Prostate gland (tissue), 2 donors: ENCODE measurements around the gene MOG.

Experiments used
- POLR2AphosphoS5 ChIP-seq: sonication (generic); formaldehyde crosslinking; IDR thresholded peaks from one replicate; pipeline ENCODE4 v1.6.1; 2017; ENCODE audit warnings: antibody characterized with exemption
- TF ChIP-seq, protein P1 (sequence below), 4 experiments: fragments of 200-600 bp in 2 of 4; fragments of 450-650 bp in 2 of 4; sonication (generic) in 2 of 4; IDR thresholded peaks; 1 replicate in 3 of 4; 2 replicates in 1 of 4; pipeline ENCODE4 v1.5.1; 2016 to 2019; ENCODE audit warnings: antibody characterized with exemption in 4 of 4, mild to moderate bottlenecking in 2 of 4, moderate library complexity in 2 of 4

DNA sequence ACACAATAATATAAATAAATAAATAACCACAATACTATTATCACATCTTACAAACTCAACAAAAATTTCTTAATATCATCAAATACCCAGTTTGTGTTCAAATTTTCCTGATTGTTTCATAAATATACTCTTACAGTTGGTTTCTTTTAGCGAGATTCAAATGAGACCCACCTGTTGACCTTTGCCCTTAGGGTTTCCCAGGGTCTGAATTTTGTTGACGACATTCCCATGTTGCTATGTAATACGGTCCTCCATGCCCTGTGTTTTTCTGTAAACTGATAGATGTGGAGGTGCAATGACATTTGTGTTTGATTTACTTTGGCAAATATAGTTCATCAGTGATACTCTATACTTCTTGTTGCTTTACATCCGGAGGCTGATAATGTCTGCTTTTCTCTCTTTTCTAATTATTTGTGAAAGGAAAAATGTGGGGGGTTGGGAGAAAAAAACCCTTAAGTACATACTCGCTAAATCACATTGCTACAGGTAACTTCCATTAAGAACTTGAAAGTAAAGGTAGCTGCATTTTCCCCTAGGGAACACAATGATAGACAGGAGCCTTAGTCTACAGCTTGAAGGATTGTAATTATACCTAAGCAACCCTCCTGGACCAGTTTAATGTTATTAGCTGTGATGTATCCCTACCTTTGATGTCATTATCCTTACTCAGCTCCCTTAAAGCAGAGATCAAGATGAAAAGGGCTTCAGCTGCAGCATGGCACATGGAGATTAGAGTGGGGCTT lies 6.6 kb downstream of the MOG start:
- TF ChIP-seq, protein P1, sequence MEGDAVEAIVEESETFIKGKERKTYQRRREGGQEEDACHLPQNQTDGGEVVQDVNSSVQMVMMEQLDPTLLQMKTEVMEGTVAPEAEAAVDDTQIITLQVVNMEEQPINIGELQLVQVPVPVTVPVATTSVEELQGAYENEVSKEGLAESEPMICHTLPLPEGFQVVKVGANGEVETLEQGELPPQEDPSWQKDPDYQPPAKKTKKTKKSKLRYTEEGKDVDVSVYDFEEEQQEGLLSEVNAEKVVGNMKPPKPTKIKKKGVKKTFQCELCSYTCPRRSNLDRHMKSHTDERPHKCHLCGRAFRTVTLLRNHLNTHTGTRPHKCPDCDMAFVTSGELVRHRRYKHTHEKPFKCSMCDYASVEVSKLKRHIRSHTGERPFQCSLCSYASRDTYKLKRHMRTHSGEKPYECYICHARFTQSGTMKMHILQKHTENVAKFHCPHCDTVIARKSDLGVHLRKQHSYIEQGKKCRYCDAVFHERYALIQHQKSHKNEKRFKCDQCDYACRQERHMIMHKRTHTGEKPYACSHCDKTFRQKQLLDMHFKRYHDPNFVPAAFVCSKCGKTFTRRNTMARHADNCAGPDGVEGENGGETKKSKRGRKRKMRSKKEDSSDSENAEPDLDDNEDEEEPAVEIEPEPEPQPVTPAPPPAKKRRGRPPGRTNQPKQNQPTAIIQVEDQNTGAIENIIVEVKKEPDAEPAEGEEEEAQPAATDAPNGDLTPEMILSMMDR (IDR thresholded peaks at IDR 0.05), result no peak
- no peak for TF ChIP-seq POLR2AphosphoS5
